ENCODE measurements around the gene S100A9.

The S100A9 gene

DNA sequence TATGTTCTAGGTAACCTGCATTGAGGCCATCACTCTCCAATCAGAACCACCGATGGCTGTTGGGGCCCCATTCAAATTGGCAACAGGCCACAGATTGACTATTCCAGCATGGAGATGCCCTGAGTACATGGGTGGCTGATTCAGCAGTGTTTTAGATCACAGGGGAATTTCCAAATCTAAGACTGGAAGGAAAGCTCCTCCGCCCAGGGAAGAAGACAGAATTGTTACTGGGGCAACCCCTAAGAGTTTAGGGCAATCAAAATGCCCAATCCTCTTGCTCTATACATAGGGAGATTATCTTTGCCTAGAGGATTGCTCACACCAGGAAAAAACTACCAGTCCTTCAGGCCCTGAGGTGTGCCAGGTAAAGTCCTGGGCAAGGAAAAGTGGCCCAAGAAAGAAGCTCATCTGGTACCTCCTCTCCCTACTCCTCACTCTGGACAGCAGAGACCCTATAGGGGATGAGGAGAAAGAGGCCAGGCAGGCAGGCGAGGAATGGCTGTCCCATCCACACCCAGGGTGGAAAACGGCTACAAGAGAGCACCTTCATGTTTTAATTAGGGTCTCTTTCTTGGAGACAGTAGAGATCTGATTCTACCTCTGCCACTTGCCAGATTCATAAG, 27.4 kb downstream of the S100A9 start:
- in situ Hi-C loops (cut with HindIII; ENCODE audit: low sequenced_read_pairs), result no loop called here

DNA sequence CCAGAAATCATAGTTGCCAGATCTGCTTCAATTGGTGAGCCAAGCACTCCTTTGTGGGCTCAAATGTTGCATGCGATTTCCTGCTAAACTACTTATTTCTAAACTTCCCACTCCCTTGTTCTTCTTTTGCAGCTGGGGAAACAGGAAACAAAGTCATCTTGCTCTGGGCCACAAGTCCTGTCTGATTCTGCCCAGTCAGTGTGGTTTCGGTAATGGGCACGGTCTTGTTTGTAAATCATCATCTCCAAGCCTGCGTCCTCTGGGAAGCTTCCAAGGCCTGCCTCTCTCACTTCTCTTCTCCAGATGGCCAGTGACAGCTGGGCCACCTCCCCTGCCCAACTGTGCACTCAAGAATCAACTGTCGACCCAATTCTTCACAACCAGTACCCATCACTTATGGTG, 28.8 kb downstream of the S100A9 start:
- in situ Hi-C loops (cut with HindIII; ENCODE audit: low sequenced_read_pairs), result no loop called here

DNA sequence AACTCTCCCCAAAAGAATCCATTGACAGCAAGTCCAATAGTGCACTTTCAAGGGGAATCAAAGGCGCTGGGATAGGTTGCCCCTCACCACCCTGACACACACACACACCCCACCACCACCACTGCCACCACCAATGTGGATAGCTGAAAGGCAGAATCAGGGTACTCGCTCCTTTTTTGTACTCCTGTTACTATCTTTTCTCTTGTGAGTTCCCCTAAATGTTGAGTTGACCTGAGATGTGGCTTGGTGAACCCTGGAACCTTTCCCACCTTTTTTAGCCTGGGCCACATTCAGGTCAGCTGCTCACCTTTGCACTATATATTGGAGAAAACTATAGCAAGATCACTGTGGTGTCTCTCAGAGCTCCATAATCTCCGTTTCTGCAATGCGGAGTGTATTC, 29.3 kb downstream of the S100A9 start:
- in situ Hi-C loops (cut with HindIII; ENCODE audit: low sequenced_read_pairs), result no loop called here

DNA sequence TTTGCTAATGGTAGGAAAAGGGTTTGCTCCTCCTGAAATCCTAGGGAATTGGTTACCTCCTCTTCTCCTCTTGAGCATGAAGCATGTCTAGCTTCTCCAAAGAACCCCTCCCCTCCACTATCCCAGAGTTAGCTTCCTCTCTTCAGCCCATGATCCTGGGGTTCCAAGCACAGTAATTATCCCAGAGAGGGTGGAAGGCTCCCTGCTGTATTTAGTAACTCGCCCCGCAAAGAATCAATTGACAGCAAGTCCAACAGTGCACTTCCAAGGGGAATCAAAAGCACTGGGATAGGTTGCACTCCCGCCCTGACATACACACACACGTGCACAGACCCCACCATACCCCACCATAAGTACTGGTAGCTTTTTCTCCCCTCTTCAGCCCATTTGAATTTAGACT, 30.1 kb downstream of the S100A9 start:
- in situ Hi-C loops (cut with HindIII; ENCODE audit: low sequenced_read_pairs), result no loop called here

DNA sequence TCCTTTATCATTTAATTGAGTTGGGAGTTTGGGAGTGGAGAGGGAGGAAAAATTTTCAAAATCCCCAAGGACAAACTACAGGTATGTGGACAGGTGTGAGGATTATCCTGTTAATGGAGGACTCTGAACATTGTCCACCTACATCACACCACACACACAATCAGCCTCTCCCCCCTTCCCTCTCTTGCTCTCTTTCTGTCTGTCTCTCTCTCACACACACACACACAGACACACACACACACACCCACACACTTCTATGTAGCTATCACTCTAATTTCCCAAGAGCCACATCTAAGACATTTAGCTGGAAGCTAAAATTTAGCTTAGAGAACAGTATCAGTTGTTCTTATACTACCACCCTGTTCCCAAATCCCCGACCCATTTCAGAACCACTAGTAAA, 31.7 kb downstream of the S100A9 start:
- in situ Hi-C loops (cut with HindIII; ENCODE audit: low sequenced_read_pairs), result no loop called here

DNA sequence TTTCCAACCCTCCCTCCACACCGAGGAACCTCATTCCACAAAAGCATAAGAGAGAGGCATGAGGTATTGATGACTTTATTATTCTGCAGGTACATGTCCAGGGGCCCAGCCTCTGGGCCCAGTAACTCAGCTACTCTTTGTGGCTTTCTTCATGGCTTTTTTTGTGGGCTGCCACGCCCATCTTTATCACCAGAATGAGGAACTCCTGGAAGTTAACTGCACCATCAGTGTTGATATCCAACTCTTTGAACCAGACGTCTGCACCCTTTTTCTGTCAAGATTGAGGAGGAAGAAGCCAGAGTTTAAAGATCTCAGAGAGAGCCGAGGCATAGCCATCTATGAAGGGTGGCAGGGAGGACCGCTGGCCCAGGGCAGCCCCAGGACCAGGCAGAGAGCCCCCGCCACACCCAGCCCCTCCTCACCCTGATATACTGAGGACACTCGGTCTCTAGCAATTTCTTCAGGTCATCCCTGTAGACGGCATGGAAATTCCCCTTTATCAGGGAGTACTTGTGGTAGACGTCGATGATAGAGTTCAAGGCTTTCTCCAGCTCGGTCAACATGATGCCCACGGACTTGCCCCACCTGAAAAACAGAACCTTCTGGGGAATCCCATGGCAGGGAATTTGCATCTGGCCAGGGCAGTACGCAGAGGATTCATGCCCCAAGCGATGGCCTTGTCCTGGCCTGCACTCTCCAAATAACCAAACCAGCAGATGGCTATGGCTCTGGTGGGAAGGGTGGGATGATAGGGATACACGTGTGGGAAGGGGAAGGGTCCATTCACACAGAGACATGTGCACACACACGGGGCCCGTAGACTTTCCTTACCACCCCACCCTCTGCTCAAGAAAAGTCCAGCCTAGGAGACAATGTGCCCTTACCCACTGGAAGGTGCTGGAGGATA, 32.6 kb downstream of the S100A9 start:
- in situ Hi-C loops (cut with HindIII; ENCODE audit: low sequenced_read_pairs), result no loop called here

DNA sequence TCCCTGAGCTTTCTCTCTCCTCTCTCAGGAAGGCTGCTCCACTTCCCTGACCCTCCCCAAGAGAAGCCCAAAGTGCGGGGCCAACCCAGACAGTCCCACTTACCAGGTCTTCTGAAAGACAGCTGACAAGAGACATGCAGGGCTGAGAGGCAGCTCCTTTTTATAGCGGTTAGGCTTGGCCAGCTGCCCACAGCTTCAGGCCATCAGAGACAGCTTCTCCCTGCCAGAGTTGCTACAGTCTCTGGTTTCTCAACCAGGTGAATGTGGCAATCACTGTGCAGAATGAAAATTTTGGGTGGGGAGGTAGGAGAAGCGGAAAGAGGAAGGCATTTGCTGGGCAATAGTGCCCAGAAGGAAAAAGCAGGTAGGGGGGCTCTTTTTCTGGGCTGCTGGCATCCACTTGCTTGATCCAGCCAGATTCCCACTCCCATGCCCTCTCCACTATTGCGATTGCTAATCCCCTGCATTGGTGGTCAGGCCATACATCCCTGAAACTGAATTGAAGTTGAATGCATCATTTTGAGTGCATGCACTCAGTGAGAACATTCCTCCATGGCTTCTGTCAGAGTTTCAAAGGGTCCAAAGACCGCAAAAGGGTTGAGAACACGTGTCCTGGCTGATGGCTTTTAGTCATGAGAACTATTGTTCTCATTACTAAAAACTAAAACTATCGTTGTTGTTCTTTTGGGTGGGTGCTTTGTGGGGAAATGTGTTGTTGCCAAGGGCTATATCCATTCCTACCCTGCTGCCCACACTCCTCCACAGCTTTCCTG, 33.5 kb downstream of the S100A9 start, which contains the start of gene S100A8:
Gene S100A8, minus strand, starts transcription at position 136 of the 773 bp plus-strand sequence. CDS start 538 bp downstream, outside the sequence.
- in situ Hi-C loops (cut with HindIII; ENCODE audit: low sequenced_read_pairs), result no loop called here

DNA sequence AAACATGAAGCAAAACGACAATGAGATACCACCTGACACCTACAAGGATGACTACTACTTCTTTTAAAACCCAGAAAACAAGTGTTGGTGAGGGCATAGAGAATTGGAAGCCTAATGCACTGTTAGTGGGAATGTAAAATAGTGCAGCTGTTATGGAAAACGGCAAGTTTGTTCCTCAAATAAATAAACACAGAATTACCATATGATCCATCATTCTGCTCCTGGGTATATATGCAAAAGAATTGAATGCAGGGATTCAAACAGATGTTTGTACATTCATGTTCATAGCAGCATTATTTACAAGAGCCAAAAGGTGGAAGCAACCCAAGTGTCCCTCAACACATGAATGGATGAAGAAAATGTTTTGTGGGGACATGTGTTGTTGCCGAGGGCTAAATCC, 34.6 kb downstream of the S100A9 start:
- in situ Hi-C loops (cut with HindIII; ENCODE audit: low sequenced_read_pairs), result no loop called here

DNA sequence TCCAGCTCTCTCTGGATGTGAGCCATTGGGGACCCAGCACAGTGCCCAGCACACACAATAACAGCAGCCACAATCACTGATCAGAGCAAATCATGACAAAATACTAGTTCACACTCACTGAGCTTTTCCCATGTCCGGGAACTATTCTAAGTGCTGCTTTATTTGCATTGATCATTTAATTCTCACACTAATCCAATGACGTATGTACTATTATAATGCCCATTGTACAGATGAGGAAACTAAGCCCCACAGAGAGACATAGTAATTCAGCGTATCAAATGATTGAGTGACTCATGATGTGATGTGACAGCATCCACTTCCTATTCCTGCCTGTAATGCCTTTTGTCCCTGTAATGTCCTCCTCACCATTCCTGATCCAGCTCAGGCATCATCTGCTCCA, 35.2 kb downstream of the S100A9 start:
- in situ Hi-C loops (cut with HindIII; ENCODE audit: low sequenced_read_pairs), result no loop called here

DNA sequence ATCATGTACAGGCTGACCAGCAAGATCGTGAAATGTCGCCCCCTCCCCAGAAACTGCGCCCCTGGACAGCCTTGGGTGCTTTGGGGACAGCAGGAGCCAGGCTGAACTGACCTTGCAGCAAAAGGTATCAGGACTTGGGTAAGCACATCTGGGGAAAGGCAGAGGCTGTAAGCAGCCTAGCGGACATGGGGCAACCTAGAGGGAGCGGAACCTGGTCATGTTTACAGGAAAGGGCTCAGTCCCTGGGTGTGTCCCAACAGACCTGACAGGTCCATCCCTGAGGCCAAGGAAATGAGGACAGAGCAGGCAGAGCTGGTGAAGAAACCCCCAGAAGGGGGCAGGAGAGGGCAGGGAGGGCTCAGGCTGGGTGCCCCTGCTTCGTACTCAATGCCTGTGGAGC, 36.3 kb downstream of the S100A9 start:
- in situ Hi-C loops (cut with HindIII; ENCODE audit: low sequenced_read_pairs), result no loop called here

DNA sequence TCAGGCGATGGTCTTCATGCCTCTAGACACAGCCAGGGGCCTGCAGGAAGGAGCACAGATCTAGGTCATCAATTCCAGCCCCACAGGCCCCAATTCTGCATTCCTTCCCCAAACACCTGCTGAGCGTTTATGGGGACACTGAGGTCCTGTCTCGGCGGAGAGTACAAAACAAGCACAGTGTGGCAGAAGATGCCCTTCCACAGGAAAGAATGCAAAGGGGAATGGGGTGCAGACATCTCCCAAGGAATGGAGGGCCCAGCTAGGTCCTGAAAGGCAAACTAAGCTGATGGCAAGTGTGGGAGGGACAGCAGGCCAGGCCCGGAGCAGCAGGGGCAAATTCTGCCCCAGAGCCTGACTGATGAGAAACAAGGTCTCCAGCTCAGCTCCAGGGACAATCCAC, 36.7 kb downstream of the S100A9 start:
- in situ Hi-C loops (cut with HindIII; ENCODE audit: low sequenced_read_pairs), result no loop called here

DNA sequence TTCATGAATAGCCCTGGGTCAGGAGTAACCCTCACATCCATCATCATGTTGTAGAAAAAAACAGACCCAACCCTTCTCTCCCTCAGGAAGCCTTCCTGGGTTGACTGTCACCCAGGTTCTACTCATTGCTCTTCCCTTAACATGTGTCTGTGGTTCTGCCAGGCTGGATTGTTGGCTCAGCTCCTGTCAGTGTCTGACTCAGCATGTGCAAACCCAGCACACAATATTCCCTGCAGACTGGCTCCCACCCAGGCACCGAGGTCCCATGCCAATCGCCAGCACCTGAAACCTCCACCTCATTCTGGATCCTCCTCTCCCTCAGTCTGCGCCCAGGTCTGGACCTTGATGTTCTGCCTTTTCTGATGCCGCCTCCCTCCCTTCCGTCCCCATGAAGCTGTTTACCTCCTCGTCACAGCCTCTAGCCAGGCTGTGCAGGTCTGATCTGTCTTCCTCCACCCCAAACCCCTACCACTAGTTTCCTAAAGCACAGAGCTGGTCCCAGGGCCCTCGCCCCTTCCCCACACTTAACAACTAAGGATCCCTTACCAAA, 37.6 kb downstream of the S100A9 start:
- in situ Hi-C loops (cut with HindIII; ENCODE audit: low sequenced_read_pairs), result no loop called here

DNA sequence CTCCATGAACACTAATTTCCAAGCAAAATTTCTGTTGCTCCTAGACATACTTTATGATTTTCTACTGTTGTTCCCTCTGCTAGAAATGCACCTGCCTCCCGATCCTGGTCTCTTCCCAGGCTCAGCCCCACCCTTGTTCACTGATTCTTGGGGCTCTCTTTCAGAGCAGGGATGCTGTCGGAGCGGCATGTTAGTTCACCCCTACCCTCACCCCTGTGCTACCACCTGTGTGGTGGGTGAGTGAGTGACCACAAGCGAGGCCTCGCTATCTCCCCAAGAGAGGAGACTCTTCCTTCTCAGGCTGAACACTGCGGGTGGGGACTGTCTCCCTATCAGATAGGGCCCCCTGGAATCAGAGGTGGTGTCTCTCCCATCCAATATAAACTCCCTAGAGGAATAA, 38.1 kb downstream of the S100A9 start:
- in situ Hi-C loops (cut with HindIII; ENCODE audit: low sequenced_read_pairs), result no loop called here

DNA sequence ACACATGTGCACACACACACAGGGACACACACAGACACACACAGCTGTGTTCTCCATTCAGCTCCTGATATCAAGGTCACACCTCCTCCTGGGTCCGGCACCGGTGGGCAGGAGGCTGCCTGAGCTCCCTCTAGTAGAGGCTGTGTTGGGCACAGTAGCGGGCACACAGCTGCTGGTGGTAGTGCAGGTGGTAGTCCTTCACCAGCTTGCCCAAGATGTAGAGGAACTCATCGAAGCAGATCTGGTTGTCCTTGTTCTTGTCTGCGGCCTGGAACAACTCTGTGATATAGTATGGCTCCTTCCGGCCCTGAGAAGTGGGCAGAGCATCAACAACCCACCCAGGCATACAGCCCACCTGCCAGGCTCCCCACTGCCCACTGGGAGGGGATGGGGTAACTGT, 38.8 kb downstream of the S100A9 start:
- in situ Hi-C loops (cut with HindIII; ENCODE audit: low sequenced_read_pairs), result no loop called here

DNA sequence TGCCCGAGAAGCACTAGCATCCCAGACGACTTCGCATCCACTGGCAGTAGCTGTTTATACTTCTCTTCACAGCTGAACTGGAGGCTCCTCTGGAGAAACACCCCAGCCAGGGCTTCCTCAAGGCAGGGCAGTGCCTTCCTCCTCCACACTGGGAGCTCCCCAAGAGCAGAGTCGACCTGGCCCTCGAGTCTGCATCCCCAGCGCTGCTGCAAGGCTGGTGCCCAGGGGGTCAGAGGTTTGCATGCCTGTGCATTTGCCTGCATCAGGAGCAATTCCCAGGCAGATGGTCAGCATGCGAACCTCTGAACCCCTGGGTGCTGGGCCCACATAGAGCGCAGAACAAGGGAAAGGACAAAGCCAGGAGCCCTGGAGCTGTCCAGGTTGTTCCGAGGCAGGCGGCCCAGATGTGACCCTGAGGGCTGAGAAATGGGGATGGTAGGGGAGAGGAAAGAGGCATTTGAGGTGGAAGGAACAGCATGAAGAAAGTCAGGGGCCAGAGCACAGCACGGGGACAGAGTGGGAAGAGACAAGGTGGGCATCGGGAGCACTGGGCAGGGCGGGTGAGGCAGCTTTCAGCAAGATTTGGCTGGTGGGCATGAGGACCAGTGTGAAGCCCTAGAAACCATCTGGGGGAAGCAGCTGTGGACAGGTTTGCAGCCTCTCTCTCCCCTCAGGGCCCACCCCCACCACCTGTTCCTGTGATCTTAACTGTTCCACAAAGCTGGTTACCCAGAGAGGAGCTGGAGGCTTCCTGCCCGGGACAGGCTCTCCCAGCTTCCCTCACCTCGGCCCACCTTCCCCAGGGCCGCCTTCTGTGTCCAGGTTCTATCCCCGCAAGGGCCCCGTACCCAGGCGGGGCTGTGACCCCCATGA, 39.6 kb downstream of the S100A9 start:
- in situ Hi-C loops (cut with HindIII; ENCODE audit: low sequenced_read_pairs), result no loop called here

DNA sequence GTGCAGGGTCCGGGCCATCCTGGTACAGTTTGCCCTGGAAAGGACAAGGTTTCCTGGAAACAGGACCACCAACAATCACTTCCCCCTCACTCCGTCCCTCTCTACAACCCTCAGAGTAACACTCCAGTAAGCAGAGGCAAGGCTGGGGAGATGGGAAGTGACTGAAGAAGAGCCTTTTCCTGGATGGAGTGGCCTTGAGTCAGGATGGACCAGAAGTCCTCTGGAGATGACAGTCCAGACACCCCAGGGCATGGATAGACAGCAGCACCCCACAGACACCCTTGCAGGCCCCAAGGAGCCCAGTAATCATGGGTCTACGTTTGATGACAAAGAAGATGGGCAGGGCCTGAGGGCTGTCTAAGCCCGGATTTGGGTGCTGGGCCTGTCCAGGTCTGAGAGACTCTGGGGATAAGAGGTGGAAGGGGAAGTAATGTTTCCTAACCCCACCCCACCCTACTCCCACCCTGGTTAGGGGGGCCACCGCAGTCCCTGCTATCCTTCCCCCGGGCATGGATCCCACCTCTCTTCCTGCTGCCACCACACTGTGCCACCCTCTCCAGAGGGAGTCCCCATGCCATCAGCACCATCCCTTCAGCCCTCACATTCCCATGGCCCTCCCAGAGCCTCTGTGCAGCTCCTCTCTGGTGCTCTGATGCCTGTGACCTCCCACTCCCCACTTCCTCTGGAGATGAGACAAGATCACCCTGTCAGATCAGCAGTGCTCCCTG, 40.4 kb downstream of the S100A9 start:
- in situ Hi-C loops (cut with HindIII; ENCODE audit: low sequenced_read_pairs), result no loop called here

DNA sequence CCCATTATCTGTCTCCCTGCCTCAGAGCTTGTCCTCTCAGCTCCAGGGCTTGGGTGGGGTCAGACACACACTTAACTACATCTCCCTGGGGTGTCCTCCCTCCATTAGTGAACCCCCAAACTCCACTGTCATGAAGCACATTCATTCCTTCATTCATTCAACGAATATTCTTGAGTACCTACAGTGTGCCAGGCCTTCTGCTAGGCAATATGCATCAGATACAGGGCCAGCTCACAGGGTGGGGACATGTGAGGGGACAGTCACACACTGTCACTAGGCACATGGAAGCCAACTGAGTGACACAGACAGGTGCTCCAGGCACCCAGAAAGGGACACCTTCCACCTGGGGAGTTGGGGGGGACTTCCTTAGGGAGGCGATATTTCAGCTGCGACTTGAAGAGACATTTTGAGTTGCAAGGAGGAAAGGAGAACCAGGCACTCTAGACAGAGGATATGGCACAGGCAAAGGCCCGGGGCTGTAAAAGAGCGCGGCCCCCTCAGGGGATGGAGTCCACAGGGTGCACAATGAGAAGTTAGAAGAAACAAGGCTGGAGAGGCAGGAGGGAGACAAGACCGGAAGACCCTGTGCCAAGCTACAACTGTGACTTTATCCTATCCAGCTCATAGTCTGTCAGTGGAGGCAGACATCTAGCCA, 41.9 kb downstream of the S100A9 start:
- in situ Hi-C loops (cut with HindIII; ENCODE audit: low sequenced_read_pairs), result no loop called here

DNA sequence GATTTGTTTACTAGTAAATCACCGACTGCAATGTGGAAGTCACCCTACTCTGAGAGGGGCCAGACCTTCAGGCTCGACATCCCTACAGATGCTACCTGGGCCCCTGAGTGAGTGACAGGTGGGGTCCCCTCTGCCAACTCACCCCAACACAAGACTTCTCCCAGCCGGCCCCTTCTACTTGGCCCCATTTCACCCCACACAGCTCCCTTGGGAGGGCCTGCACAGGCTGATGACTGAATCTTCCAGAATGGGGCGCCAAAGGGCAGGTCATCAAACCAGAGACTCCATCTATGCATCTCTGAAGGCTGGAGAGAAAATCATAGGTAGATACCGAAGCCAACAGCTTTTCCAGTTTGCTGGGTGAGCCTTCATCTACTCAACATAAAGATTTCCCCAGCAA, 42.6 kb downstream of the S100A9 start:
- in situ Hi-C loops (cut with HindIII; ENCODE audit: low sequenced_read_pairs), result no loop called here

DNA sequence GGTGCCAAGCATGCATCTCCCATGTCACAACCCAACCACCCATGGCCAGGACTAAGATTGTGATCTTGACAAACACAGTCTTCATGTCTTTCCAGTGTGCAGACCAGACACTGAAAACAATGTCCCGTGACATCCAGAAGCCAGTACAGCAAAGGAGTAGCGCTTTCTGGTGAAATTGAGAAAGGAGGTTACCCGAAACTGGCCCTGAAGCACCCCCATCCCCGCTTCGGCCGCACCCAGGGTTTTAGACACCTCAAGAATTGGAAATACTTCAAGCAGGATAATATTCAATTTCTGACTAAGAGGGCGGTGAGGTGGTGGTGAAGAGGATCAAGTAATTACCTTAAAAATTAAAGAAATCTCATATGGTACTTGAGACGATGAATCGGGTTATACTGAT, 43.8 kb downstream of the S100A9 start:
- in situ Hi-C loops (cut with HindIII; ENCODE audit: low sequenced_read_pairs), result no loop called here

All from DLD1 (cell line).